Vagina (tissue), 2 donors: ENCODE measurements around the gene STXBP5. TPM values are rescaled to one million over a fixed set of nuclear protein-coding genes. Genes with fewer than 3 reads are reported as not detected.

Experiments
- DNase-seq, 2 donors: peaks; one replicate each; pipeline ENCODE4 v3.0.0-alpha.2; 2017; ENCODE audit errors: extremely low spot score in 2 of 2
- H3K27ac ChIP-seq: fragments of 200-600 bp; sonication (generic); one replicate; pipeline ENCODE4 v1.5.1; 2019
- H3K27me3 ChIP-seq: fragments of 200-600 bp; sonication (generic); one replicate; pipeline ENCODE4 v1.5.1; 2019
- H3K36me3 ChIP-seq, 2 donors: fragments of 200-600 bp; sonication (generic); one replicate each; pipeline ENCODE4 v1.5.1; 2017 to 2019
- H3K4me1 ChIP-seq: fragments of 200-600 bp; sonication (generic); one replicate; pipeline ENCODE4 v1.5.1; 2019
- H3K4me3 ChIP-seq, 2 donors: fragments of 200-600 bp; sonication (generic); 1 replicate in 1 of 2; 2 replicates in 1 of 2; pipeline ENCODE4 v1.5.1; 2016 to 2019
- H3K9me3 ChIP-seq: fragments of 200-600 bp; sonication (generic); one replicate; pipeline ENCODE4 v1.5.1; 2019
- CTCF ChIP-seq, 3 experiments: fragments of 450-650 bp in 2 of 3; fragments of 200-600 bp in 1 of 3; sonication (generic) in 1 of 3; IDR thresholded peaks; one replicate each; pipeline ENCODE4 v1.5.1; 2017 to 2019; ENCODE audit warnings: antibody characterized with exemption in 3 of 3, mild to moderate bottlenecking in 2 of 3, moderate library complexity in 2 of 3
- POLR2A ChIP-seq, 2 donors: fragments of 450-650 bp; IDR thresholded peaks; one replicate each; pipeline ENCODE4 v1.6.1; 2017; ENCODE audit warnings: antibody characterized with exemption in 2 of 2, mild to moderate bottlenecking in 2 of 2, moderate library complexity in 2 of 2
- POLR2AphosphoS5 ChIP-seq, 2 donors: sonication (generic); formaldehyde crosslinking; IDR thresholded peaks; one replicate each; pipeline ENCODE4 v1.9.0; 2017; ENCODE audit warnings: antibody characterized with exemption in 2 of 2, mild to moderate bottlenecking in 2 of 2, low read depth in 1 of 2; ENCODE audit not compliant: insufficient read depth in 1 of 2
- intact Hi-C: fragments of 100-400 bp; cut with DNase I; formaldehyde crosslinking; loops from one replicate; pipeline ENCODE4 v1.15.1; 2023
- total RNA-seq: library from RNA; depleted of rRNA; stranded (reverse); fragments of >200 nt; gene quantifications from one replicate; pipeline ENCODE4 v1.2.3, GENCODE V29; 2016

STXBP5 gene
- total RNA-seq, 1 donor from 2014 or later, result 33.9 TPM

GRCh38 chr6:147395158-147395557, 190.9 kb downstream of the STXBP5 start:
- TF ChIP-seq POLR2A (IDR thresholded peaks at IDR 0.05) (no peak), POLR2AphosphoS5 (IDR thresholded peaks at IDR 0.05; ENCODE audit: insufficient read depth in 1 of 2, low read depth in 1 of 2) (no peak), CTCF (IDR thresholded peaks at IDR 0.05) (no peak)
- H3K9me3 ChIP-seq, result no peaks in the 10 kb centered on the region
- intact Hi-C loops, result no loop called here

GRCh38 chr6:147397306-147397705, 193.1 kb downstream of the STXBP5 start:
- Histone ChIP-seq H3K27ac (no peak overlapping the region), H3K36me3 (no peaks in the 10 kb centered on the region), H3K27me3 (no peaks in the 10 kb centered on the region), H3K4me3 (no peak overlapping the region), H3K9me3 (no peaks in the 10 kb centered on the region), H3K4me1 (no peaks in the 10 kb centered on the region)
- intact Hi-C loops, result no loop called here
- TF ChIP-seq CTCF (IDR thresholded peaks at IDR 0.05), result no peak
- TF ChIP-seq POLR2A (IDR thresholded peaks at IDR 0.05), result no peak
- TF ChIP-seq POLR2AphosphoS5 (IDR thresholded peaks at IDR 0.05; ENCODE audit: insufficient read depth in 1 of 2, low read depth in 1 of 2), result no peak
- no peak for DNase-seq

More at GRCh38 chr6:147395158-147395557, 190.9 kb downstream of the STXBP5 start:
- Histone ChIP-seq H3K27me3 (no peaks in the 10 kb centered on the region), H3K4me3 (no peak overlapping the region), H3K4me1 (no peaks in the 10 kb centered on the region), H3K36me3 (no peaks in the 10 kb centered on the region), H3K27ac (no peak overlapping the region)
- no peak for DNase-seq

GRCh38 chr6:147400968-147401367, 196.8 kb downstream of the STXBP5 start:
- no peak overlapping the region for H3K4me3 ChIP-seq
- no peaks in the 10 kb centered on the region for H3K27me3 ChIP-seq
- H3K27ac ChIP-seq, result no peak overlapping the region
- H3K36me3 ChIP-seq, result no peaks in the 10 kb centered on the region
- H3K9me3 ChIP-seq, result no peaks in the 10 kb centered on the region
- TF ChIP-seq POLR2AphosphoS5 (IDR thresholded peaks at IDR 0.05; ENCODE audit: insufficient read depth in 1 of 2, low read depth in 1 of 2) (no peak), POLR2A (IDR thresholded peaks at IDR 0.05) (no peak), CTCF (IDR thresholded peaks at IDR 0.05) (no peak)
- H3K4me1 ChIP-seq, result no peaks in the 10 kb centered on the region
- DNase-seq, result no peak
- intact Hi-C loops, result no loop called here

GRCh38 chr6:147401779-147402178, 197.6 kb downstream of the STXBP5 start:
- TF ChIP-seq POLR2A (IDR thresholded peaks at IDR 0.05) (no peak), CTCF (IDR thresholded peaks at IDR 0.05) (no peak), POLR2AphosphoS5 (IDR thresholded peaks at IDR 0.05; ENCODE audit: insufficient read depth in 1 of 2, low read depth in 1 of 2) (no peak)
- no peak overlapping the region for H3K4me3 ChIP-seq
- no peak overlapping the region for H3K27ac ChIP-seq
- DNase-seq, result no peak
- no peaks in the 10 kb centered on the region for H3K36me3 ChIP-seq
- H3K9me3 ChIP-seq, result no peaks in the 10 kb centered on the region
- intact Hi-C loops, result no loop called here
- H3K27me3 ChIP-seq, result no peaks in the 10 kb centered on the region
- no peaks in the 10 kb centered on the region for H3K4me1 ChIP-seq

- TF ChIP-seq POLR2AphosphoS5 (IDR thresholded peaks at IDR 0.05; ENCODE audit: insufficient read depth in 1 of 2, low read depth in 1 of 2), result no peak
- no peak for TF ChIP-seq POLR2A (IDR thresholded peaks at IDR 0.05)
- TF ChIP-seq CTCF (IDR thresholded peaks at IDR 0.05), result no peak
Measured at GRCh38 chr6:147406783-147407182, 202.6 kb downstream of the STXBP5 start.

More at GRCh38 chr6:147406783-147407182, 202.6 kb downstream of the STXBP5 start:
- H3K9me3 ChIP-seq, result no peaks in the 10 kb centered on the region
- intact Hi-C loops, result no loop called here
- DNase-seq, result no peak
- no peak overlapping the region for H3K4me3 ChIP-seq
- H3K4me1 ChIP-seq, result no peaks in the 10 kb centered on the region
- H3K36me3 ChIP-seq, result no peaks in the 10 kb centered on the region
- no peak overlapping the region for H3K27ac ChIP-seq
- no peaks in the 10 kb centered on the region for H3K27me3 ChIP-seq
